AG09309 (cell line): ENCODE results near the gene LHX4.
"Not testable (repeated sequence)": the region's sequence is repeated elsewhere in the genome, so short reads cannot be mapped to it uniquely, and the experiment has no call there.

Experiments
- DNase-seq: peaks from one replicate; pipeline ENCODE4 v3.0.0-alpha.2; 2010; ENCODE audit warnings: low read depth
- H3K4me3 ChIP-seq: 2 replicates; pipeline ENCODE4 v1.5.1; 2011; ENCODE audit warnings: mild to moderate bottlenecking, low read depth, low read length, moderate library complexity; ENCODE audit not compliant: control insufficient read depth
- TF ChIP-seq, protein P1 (sequence below): IDR thresholded peaks from 2 replicates; pipeline ENCODE4 v1.5.1; 2011; ENCODE audit warnings: mild to moderate bottlenecking, low read depth, low read length, inconsistent platforms; ENCODE audit not compliant: insufficient read depth, control insufficient read depth; ENCODE audit errors: missing control alignments

The LHX4 gene

DNA sequence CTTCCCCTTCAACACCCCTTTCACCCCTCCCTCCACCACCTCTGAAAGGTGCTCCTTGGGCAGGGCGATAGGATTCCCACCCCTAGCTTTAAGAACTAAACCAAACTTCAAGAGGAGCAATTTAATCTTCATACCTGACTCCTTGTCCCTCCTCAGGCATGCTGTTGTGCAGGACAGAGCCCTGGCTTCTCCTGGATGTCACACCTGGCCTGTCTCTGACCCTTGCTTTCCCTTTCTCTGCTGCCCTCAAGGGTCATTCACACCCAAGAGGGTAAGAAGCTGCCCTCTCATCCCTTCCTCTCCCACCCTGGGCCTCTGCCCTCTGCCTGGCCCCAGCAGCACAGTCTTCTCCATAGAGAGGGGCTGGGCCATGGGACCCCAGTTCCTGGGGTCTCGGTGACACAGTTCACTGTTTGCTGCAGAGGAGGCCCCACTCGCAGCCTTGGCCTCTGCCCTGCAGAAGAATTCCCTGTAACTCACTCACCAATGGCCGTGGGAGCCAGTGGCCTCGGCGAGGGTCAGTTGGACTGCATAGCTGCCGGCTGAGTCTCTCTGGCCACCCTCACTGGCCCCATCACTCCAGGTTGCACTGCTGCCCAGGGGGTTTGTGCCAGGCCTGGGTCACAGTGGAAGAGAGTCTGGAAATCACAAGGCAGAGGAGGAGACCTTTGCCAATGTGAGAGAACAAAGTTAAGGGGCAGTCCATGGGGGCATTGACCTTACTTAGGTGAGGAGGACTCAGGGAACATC lies 28.4 kb upstream of the LHX4 start:
- no peak overlapping the region for H3K4me3 ChIP-seq
- TF ChIP-seq, protein P1, sequence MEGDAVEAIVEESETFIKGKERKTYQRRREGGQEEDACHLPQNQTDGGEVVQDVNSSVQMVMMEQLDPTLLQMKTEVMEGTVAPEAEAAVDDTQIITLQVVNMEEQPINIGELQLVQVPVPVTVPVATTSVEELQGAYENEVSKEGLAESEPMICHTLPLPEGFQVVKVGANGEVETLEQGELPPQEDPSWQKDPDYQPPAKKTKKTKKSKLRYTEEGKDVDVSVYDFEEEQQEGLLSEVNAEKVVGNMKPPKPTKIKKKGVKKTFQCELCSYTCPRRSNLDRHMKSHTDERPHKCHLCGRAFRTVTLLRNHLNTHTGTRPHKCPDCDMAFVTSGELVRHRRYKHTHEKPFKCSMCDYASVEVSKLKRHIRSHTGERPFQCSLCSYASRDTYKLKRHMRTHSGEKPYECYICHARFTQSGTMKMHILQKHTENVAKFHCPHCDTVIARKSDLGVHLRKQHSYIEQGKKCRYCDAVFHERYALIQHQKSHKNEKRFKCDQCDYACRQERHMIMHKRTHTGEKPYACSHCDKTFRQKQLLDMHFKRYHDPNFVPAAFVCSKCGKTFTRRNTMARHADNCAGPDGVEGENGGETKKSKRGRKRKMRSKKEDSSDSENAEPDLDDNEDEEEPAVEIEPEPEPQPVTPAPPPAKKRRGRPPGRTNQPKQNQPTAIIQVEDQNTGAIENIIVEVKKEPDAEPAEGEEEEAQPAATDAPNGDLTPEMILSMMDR = no peak
- DNase-seq = no peak

DNA sequence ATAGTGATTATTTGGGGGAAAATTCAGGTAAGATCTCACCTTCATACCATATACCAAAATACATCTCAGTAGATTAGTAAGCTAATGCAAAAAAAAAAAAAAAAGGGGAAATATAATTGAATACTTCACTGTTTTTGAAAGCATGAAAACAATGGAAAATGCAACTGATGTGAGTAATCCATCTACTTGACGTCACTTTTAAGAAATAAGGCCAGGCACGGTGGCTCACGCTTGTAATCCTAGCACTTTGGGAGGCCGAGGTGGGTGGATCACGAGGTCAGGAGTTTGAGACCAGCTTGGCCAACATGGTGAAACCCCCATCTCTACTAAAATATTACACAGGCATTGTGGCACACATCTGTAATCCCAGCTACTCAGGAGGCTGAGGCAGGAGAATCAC lies 27.5 kb upstream of the LHX4 start:
- DNase-seq, H3K4me3 ChIP-seq: not testable (repeated sequence)

DNA sequence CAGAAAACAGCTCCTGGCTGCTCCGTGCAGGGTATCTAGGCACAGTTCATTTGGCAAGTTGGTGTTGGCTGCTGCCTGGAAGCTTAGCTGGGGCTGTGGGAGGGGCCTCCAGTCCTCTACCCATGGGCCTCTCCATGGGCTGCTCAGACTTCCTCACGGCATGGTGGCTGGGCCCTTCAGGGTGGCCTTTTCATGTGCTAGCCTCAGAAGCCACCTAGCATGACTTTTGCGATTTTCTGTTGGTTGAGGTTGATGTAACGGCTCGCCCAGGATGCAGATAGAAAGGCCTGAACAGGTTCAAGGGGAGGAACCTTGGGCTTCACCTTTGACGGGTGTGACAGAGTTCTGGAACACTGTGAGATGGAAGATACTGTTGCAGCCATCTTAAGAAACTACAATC lies 25.8 kb upstream of the LHX4 start:
- no peak for DNase-seq
- TF ChIP-seq, protein P1 = no peak
- no peak overlapping the region for H3K4me3 ChIP-seq

DNA sequence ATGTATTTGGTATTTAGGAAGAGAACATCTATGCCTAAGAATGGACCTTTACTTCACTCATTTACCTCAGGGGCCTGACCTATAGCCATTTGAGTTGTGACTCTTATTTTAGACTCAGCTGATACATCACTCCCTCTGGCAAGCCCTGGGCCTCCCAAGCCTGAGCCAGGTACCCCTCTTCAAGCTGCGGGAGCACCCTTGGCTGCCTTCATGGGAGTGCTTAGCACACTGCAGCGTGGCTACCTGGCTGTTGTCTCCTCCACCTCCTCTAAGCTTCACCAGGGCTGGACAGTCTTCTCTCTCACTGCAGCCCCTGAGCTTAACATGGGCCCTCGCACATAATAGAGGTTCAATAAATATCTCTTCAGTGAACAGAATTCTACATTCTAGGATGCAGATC lies 23.5 kb upstream of the LHX4 start:
- TF ChIP-seq, protein P1 = no peak
- no peak for DNase-seq
- H3K4me3 ChIP-seq = no peak overlapping the region

DNA sequence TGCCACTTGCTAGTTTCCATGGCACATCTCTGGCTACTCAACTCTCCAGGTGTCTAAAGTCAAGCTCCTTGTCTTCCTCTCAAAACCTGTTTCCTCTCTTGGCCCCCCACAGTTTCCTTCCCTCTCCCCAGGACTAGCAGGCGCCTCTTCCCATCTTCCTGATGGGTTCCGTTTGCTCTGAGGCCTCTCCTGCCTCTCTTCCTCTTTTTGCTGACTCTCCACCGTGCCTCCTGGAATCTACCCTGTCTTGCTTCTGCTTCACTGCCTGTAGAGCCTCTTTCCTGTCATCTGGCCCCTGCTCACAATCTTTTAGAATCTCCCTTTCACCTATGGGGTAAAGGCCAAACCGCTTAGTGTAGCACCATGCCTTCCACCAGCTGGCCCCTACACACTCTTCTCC lies 21.8 kb upstream of the LHX4 start:
- no peak overlapping the region for H3K4me3 ChIP-seq
- TF ChIP-seq, protein P1 = no peak
- DNase-seq = no peak

DNA sequence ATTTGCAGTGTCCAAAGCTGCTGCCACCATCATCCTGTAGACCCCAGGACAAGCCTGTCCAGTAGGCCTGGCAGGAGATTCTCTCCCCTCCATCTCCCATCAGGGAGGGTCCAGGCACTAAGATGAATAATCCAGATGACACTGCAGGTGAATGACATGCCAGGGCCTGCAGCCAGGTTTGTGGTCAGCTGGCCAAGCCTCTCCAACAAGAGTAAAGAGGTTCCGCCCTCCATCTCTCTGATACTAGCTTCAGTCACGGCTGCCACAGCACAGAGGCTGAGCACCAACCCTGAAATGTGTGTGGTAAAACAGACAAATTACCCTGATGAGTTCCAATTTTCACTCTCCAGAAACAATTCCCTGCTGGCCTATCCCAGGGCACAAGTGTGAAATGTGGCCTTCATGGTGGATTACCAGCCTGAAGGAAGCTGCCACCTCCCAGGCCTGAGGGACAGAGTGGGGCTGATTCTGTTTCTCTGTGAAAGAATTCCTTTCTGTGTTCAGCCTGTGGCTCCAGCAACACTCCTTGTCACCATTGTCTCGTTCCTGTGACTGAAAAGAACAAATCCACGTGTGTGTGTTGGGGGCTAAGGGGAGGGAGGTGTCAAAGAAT lies 19.9 kb upstream of the LHX4 start:
- DNase-seq = no peak
- TF ChIP-seq, protein P1 = no peak
- H3K4me3 ChIP-seq = no peak overlapping the region

DNA sequence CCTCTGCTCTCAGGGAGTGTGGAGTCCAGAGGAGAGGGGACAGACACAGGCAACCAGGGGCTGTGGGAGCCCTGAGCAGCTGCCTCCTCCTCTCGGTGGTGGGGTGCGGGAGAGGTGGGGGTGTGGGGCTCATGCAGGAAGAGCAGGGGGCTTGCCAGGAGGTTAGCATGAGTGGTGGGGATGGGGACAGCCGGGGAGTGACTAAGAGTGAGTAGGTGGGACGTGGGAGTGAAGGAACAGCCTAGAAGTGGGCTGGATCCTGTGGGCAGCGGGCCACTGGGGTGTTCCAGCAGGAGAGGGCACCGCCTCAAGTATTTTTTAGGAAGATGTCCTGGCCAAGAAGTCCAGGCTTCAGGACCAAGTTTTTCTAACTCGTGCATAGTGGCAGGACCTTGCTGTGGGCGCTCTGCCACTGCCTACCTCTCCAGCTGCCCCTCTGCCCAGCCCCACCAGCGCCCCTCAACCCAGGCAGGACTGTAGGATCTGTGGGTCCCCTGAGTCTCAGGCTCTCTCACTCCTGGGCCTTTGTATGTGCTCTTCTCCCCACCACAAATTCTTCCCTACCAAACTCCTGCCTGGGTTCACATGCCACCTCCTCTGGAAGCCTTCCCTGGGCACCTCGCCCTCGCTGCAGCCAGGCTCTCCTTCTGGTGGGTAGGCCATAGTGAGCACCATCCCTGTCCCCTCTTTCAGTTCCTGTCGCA lies 18.8 kb upstream of the LHX4 start:
- H3K4me3 ChIP-seq = no peak overlapping the region
- DNase-seq = no peak
- TF ChIP-seq, protein P1 = no peak
